Activated naive CD4-positive, alpha-beta T cell treated with anti-CD3 and anti-CD28 coated beads for 36 hours (primary cell): Measurements from ENCODE around the gene VTCN1. TPM values are rescaled to one million over a fixed set of nuclear protein-coding genes. Genes with fewer than 3 reads are reported as not detected.

Experiments used
- CTCF ChIA-PET: fragments of 350-600 bp; sonication (Branson Sonifier 250); formaldehyde crosslinking; loops from one replicate; lab custom pipeline; 2021; ENCODE audit warnings: antibody characterized with exemption; lab: Charles Lee
- DNase-seq: peaks from one replicate; pipeline ENCODE4 v3.0.0-alpha.2; 2020
- H3K27ac Mint-ChIP-seq: one replicate; pipeline ENCODE4 v1.8.0; 2021; ENCODE audit warnings: mild to moderate bottlenecking, mixed read lengths
- H3K27me3 Mint-ChIP-seq: one replicate; pipeline ENCODE4 v1.8.0; 2021; ENCODE audit warnings: low read depth, mixed read lengths
- H3K36me3 Mint-ChIP-seq: one replicate; pipeline ENCODE4 v1.8.0; 2021; ENCODE audit warnings: low read depth, mixed read lengths
- H3K4me1 Mint-ChIP-seq: one replicate; pipeline ENCODE4 v1.8.0; 2021; ENCODE audit warnings: low read depth, mixed read lengths
- H3K4me3 Mint-ChIP-seq: one replicate; pipeline ENCODE4 v1.8.0; 2021; ENCODE audit warnings: mild to moderate bottlenecking, moderate library complexity, mixed read lengths
- H3K9me3 Mint-ChIP-seq: one replicate; pipeline ENCODE4 v1.8.0; 2021; ENCODE audit warnings: mixed read lengths
- intact Hi-C: fragments of 100-400 bp; cut with micrococcal nuclease; formaldehyde crosslinking; loops from one replicate; pipeline ENCODE4 v1.15.1; 2023
- total RNA-seq, 2 experiments: library from RNA; stranded (reverse); gene quantifications; one replicate each; pipeline ENCODE4 v1.2.3, GENCODE V29; 2021

Gene VTCN1
- total RNA-seq, 2 experiments from 2014 or later = not detected

DNA sequence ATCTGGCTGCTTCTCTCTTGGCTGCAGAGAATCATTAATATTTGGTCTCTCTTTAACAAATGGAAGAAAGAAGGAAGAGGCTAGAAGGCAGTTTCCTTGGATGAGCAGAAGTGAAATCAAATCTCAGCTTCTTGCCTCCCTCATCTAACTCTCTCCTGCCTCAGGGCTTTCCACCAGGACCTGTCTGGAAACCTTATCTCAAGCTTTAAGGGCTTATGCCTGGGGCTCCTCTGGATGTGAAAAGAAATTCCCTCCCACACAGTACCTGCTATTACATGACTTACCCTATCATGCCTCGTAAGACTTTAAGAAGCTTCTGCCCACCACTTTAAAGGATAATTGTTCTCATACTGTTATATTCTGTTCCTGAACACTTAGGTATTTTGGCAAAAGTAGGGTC lies 8.9 kb downstream of the VTCN1 start:
- CTCF ChIA-PET = no interaction called here

DNA sequence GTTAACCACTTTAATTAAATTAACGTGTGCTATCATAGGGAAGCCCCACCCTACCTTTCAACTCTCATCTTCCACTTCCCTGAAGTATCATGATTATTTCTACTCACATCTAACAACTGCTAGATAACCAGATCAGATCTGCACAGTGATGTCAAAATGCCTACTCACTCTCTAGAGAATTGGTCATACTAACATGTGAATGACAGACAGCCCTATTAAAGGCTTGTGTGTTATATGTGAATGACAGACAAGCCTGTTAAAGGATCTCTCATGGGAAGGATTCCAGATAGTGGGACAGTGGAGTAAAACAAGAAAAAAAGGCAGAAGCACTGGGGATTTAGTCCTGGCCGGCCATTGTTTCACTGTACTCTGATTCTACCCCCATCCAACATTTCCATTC lies 12.6 kb downstream of the VTCN1 start:
- CTCF ChIA-PET = no interaction called here
- H3K27ac Mint-ChIP-seq = no peak overlapping the region
- no peaks in the 10 kb centered on the region for H3K9me3 Mint-ChIP-seq
- H3K4me1 Mint-ChIP-seq = no peaks in the 10 kb centered on the region
- intact Hi-C loops = no loop called here
- no peak overlapping the region for H3K4me3 Mint-ChIP-seq
- H3K36me3 Mint-ChIP-seq = no peaks in the 10 kb centered on the region
- peaks cover 3% of the 10 kb centered on the region for H3K27me3 Mint-ChIP-seq
- DNase-seq = no peak

More for the DNA sequence above, 8.9 kb downstream of the VTCN1 start:
- H3K4me1 Mint-ChIP-seq = no peaks in the 10 kb centered on the region
- H3K27ac Mint-ChIP-seq = no peak overlapping the region
- no peaks in the 10 kb centered on the region for H3K9me3 Mint-ChIP-seq
- peaks cover 4% of the 10 kb centered on the region for H3K27me3 Mint-ChIP-seq
- no peaks in the 10 kb centered on the region for H3K36me3 Mint-ChIP-seq
- no peak for DNase-seq
- intact Hi-C loops = no loop called here
- no peak overlapping the region for H3K4me3 Mint-ChIP-seq

DNA sequence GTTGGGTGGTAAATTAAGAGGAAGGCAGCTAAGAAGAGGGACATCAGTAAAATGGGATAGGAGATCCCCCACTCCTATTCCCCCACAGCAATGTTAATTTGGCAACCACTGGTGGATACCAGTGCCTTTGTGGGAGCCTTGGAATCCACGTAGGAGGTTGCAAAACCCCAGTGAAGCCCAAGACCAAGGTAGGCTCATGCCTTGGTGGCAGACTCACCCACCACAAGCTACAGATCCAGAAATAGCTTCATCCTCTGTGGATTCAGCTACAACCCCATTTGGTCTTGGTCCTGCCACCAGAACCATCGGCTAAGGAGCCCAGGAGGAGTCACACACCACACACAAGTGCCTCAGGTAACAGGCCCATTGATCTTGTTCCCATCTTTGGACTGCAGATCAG lies 21.0 kb downstream of the VTCN1 start:
- Mint-ChIP-seq H3K27ac (no peak overlapping the region), H3K4me3 (no peak overlapping the region), H3K9me3 (peaks cover 6% of the 10 kb centered on the region), H3K36me3 (no peaks in the 10 kb centered on the region), H3K4me1 (no peaks in the 10 kb centered on the region), H3K27me3 (peaks cover 4% of the 10 kb centered on the region)
- CTCF ChIA-PET = no interaction called here
- intact Hi-C loops = loop anchor here (10.0 kb wide), 1 partner anchor 55 kb away; no protein-coding TSS in a partner anchor
- DNase-seq = no peak

DNA sequence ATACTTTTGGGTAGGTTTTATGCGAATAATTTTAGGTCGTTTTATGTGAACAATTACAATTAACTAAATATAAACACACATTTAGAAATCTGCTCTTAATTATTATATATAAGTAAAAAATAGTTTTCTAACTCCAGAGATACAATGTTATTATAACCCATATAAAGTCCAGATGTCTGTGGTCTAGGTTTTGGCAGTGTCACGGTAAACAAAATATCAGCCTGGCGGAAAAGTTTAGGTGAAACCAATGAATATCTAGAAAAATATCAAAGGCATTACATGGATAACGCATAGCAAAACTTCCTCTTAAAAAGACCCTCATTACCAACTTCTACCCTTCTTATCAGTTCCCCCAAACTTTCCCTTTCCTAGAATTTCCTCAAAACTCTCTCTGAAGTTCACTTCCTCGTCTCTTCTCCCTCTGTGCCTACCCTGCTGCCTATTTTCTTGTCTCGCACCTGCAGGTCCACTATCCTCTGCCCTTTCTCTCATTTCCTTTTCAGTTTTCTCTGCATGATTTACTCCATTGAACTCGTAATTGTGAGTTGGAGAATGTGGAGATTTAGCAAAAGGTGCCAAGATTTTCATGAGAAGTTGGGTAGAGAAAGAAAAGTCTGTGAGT lies 21.8 kb downstream of the VTCN1 start:
- Mint-ChIP-seq H3K4me3 (no peak overlapping the region), H3K9me3 (peaks cover 6% of the 10 kb centered on the region), H3K27me3 (peaks cover 4% of the 10 kb centered on the region), H3K27ac (no peak overlapping the region), H3K4me1 (no peaks in the 10 kb centered on the region), H3K36me3 (no peaks in the 10 kb centered on the region)
- CTCF ChIA-PET = interaction anchor here (1.3 kb wide), 1 partner anchor 17 kb away, joined by 4 read pairs; no protein-coding TSS in a partner anchor
- intact Hi-C loops = loop anchor here (10.0 kb wide), 1 partner anchor 56 kb away; no protein-coding TSS in a partner anchor
- DNase-seq = no peak

DNA sequence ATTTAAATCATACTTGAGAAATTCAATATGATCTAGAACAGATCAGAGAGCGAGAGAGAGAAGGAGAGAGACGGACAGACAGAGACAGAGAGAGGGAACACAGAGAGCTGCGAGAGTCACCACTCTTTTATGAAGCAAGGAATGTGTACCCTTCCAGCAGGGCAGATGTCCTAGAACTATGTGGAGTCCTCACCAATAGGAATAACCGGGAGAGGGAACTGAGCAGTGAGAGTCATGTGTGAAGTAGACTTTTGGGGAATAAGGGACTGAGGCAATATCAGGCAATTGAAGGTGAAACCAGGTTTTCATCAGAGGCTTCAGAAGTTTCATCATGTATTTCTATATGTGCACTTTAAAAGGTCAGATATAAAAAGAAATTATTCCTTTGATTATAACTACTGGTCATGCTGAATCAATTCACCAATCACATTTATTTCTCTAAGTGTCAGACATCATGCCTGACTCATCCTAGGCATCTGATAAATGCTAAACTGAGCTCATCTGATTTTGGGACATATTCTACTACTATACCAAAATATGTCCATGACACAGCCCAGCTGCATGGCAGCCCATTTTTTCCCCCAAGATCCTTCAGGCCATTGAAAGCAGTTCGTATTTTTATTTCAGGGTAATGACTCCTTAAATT lies 22.4 kb downstream of the VTCN1 start:
- intact Hi-C loops = loop anchor here (10.0 kb wide), 1 partner anchor 57 kb away; no protein-coding TSS in a partner anchor
- Mint-ChIP-seq H3K36me3 (no peaks in the 10 kb centered on the region), H3K4me3 (no peak overlapping the region), H3K4me1 (no peaks in the 10 kb centered on the region), H3K27ac (no peak overlapping the region), H3K27me3 (peaks cover 4% of the 10 kb centered on the region), H3K9me3 (peaks cover 6% of the 10 kb centered on the region)
- CTCF ChIA-PET = interaction anchor here (1.3 kb wide), 1 partner anchor 18 kb away, joined by 4 read pairs; no protein-coding TSS in a partner anchor
- no peak for DNase-seq

DNA sequence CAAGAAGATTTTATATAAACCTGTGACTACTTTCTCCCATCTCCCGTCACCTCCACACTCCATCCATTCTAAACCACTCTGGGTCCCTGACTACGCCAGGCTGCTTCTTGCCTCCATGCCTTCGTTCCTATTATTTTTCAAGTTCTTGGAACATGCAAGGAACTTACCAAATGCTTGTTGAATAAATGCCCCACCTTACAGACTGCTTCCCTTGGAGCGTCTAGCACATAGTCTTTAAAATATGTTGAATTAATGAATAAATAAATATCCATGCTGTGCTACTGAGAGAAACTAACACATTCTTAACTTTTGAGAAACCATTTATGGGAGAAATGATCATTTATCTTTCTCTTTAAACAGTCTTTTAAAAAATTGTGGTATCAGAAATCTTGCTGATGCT lies 27.6 kb downstream of the VTCN1 start:
- H3K36me3 Mint-ChIP-seq = no peaks in the 10 kb centered on the region
- CTCF ChIA-PET = no interaction called here
- no peaks in the 10 kb centered on the region for H3K4me1 Mint-ChIP-seq
- H3K4me3 Mint-ChIP-seq = no peak overlapping the region
- intact Hi-C loops = loop anchor here (10.0 kb wide), 1 partner anchor 62 kb away; no protein-coding TSS in a partner anchor
- peaks cover 2% of the 10 kb centered on the region for H3K27me3 Mint-ChIP-seq
- no peak overlapping the region for H3K27ac Mint-ChIP-seq
- DNase-seq = no peak
- no peaks in the 10 kb centered on the region for H3K9me3 Mint-ChIP-seq

DNA sequence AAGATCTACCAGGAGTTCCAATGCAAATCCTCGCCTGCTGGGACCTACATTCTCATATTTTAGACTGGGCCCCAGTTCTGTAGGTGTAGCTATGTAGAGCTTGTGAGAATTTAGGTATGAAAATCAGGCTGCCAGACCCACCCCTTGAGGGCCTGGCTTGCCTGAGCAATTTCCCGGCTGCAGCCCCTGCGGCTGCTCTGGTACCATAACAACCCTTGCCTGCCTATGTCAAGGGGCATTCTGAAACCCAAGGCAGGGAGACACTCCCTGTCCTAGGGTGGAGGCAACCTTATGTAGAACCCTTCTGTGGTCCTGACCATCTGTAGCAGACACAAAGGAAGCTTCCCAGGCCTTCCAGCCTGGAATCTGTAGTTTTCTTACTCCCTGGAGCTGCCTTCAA lies 28.4 kb downstream of the VTCN1 start:
- Mint-ChIP-seq H3K9me3 (no peaks in the 10 kb centered on the region), H3K4me1 (no peaks in the 10 kb centered on the region), H3K27me3 (peaks cover 2% of the 10 kb centered on the region), H3K27ac (no peak overlapping the region), H3K4me3 (no peak overlapping the region), H3K36me3 (no peaks in the 10 kb centered on the region)
- DNase-seq = no peak
- CTCF ChIA-PET = no interaction called here
- intact Hi-C loops = loop anchor here (10.0 kb wide), 1 partner anchor 62 kb away; no protein-coding TSS in a partner anchor

DNA sequence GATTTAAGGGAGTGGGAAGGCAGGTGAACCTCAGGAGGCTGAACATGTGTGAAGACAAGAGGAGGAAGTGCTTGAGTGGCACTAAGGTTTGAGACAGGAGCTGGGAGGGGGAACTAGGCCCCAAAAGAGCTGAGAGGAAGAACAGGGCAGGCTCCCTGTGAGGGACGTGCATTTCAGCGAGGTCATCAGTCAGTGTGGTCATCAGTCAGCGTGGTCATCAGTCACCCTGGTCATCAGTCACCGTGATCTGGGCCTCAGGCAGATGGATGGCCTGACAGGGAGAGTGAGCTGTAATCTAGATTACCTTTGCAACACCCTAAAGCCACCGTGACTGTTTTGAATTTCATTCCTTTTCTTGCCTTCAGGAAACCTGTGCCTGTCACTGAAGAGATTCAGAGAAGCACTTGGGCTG lies 29.1 kb downstream of the VTCN1 start:
- H3K4me3 Mint-ChIP-seq = no peak overlapping the region
- no peaks in the 10 kb centered on the region for H3K4me1 Mint-ChIP-seq
- DNase-seq = no peak
- no peaks in the 10 kb centered on the region for H3K36me3 Mint-ChIP-seq
- H3K27me3 Mint-ChIP-seq = peaks cover 2% of the 10 kb centered on the region
- H3K9me3 Mint-ChIP-seq = no peaks in the 10 kb centered on the region
- intact Hi-C loops = loop anchor here (10.0 kb wide), 1 partner anchor 63 kb away; no protein-coding TSS in a partner anchor
- CTCF ChIA-PET = no interaction called here
- no peak overlapping the region for H3K27ac Mint-ChIP-seq

DNA sequence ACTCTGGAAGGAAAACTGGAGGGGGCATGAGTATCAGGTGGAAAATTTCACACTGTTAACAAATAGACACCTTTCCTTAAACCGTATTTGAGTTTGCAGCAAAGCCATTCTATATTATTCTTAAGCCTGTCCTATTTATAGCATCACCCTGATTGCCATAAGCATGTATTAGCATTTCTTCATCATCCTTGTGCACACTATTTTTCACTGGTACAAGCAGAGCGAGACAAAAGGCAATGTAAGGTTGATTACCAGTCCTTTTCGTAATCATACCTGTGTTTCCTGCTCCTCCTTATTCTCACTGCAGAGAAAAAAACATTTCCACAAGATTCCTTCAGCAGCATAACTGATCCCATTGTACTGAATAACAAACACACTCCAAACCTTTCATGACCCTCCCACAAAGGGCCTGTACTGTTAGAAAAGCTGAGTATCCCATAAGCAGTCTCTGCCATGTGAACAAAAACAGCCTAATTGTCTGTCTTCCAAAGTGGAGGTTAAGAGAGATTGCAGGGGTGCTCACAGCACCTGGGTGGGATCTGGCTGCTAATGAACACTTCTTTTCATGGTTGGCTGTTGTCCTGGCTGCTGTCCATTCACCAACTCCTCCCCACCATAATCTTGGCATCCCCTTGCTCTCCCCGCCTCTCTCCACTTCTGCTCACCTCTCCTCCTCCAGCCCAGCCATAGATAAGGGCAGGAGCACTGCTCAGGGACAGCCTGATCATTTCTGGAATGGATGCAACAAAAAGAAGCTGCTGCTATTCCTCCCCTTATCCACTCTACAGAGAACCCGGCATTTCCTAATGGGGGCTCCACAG lies 30.4 kb downstream of the VTCN1 start:
- no peak overlapping the region for H3K4me3 Mint-ChIP-seq
- no peak for DNase-seq
- CTCF ChIA-PET = no interaction called here
- no peaks in the 10 kb centered on the region for H3K9me3 Mint-ChIP-seq
- H3K27me3 Mint-ChIP-seq = no peaks in the 10 kb centered on the region
- no peaks in the 10 kb centered on the region for H3K36me3 Mint-ChIP-seq
- H3K4me1 Mint-ChIP-seq = no peaks in the 10 kb centered on the region
- intact Hi-C loops = loop anchor here (10.0 kb wide), 1 partner anchor 64 kb away; no protein-coding TSS in a partner anchor
- H3K27ac Mint-ChIP-seq = no peak overlapping the region

DNA sequence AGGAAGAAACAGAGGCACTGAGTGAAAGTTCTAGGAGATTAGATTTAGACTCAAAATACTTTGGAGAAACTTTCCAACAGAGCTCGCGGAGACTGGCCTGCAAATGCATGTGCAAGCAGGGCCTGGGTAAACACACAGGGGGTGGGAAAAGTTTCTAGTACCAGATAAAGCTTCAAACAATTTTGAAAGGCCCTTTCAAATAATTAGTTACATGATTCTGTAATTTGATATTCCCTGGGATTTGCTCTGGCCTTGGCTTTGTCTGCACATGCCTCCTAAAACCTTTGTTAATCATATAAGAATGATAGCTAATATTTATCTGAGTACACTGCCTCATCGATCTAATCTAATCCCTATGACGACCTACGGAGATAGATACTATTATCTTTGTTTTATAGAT lies 31.3 kb downstream of the VTCN1 start:
- intact Hi-C loops = no loop called here
- DNase-seq = no peak
- Mint-ChIP-seq H3K4me1 (no peaks in the 10 kb centered on the region), H3K27me3 (no peaks in the 10 kb centered on the region), H3K27ac (no peak overlapping the region), H3K9me3 (no peaks in the 10 kb centered on the region), H3K4me3 (no peak overlapping the region), H3K36me3 (no peaks in the 10 kb centered on the region)
- CTCF ChIA-PET = no interaction called here

DNA sequence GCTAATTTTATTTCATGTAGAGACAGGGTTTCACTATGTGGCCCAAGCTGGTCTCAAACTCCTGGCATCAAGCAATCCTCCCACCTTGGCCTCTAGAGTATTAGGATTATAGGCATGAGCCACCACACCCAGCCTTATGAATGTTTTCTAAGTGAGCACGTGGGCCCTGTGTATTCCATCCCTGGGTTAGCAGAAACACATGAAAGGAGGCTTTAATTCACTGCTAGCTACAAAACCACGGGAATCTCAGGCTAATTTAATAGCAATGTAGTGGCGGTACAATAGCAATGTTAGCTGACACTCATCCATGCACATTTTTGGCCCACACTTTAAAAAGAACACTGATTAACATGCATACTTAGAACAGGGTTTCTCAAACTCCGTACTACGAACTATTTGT lies 32.0 kb downstream of the VTCN1 start:
- Mint-ChIP-seq H3K9me3 (no peaks in the 10 kb centered on the region), H3K4me3 (no peak overlapping the region), H3K36me3 (no peaks in the 10 kb centered on the region), H3K4me1 (no peaks in the 10 kb centered on the region), H3K27me3 (no peaks in the 10 kb centered on the region), H3K27ac (no peak overlapping the region)
- intact Hi-C loops = no loop called here
- CTCF ChIA-PET = no interaction called here
- DNase-seq = no peak

DNA sequence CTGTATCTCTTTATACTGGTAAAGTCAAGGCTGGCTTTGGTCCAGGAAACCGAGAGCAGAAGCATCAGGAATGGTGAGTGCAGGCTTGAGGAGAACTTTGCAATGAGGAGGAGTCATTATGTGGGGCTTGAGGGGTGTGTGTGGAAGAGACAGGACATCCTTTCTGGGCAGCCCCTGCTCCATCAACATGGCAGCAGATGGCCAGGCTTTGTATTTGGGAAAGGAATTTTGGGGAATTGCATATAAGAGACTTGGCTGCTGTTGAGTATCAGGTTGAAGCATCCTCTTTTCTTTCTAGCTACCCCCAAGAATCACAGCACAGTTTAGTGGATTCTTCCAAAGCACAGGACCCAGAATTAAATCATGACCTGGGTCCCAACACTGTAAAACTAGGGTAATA lies 33.4 kb downstream of the VTCN1 start:
- CTCF ChIA-PET = no interaction called here
- no peak overlapping the region for H3K4me3 Mint-ChIP-seq
- intact Hi-C loops = no loop called here
- H3K27me3 Mint-ChIP-seq = no peaks in the 10 kb centered on the region
- no peaks in the 10 kb centered on the region for H3K36me3 Mint-ChIP-seq
- DNase-seq = no peak
- H3K4me1 Mint-ChIP-seq = no peaks in the 10 kb centered on the region
- no peak overlapping the region for H3K27ac Mint-ChIP-seq
- no peaks in the 10 kb centered on the region for H3K9me3 Mint-ChIP-seq
